ENCODE measurements around the gene KRT83.
"Not testable (repeated sequence)": the region's sequence is repeated elsewhere in the genome, so short reads cannot be mapped to it uniquely, and the experiment has no call there.

KRT83 gene

GRCh38 chr12:52347016-52347415 is 25.8 kb upstream of the KRT83 start:
- Histone ChIP-seq H3K4me3 (replicated peaks; ENCODE audit: insufficient read depth, low read length) (no peak overlapping the region), H3K27ac (replicated peaks) (no peak overlapping the region), H3K27me3 (ENCODE audit: insufficient read depth, poor library complexity, severe bottlenecking) (no peaks in the 10 kb centered on the region)
- no peak for DNase-seq (ENCODE audit: low read depth in 1 of 2, low spot score in 1 of 2)
- TF ChIP-seq POLR2AphosphoS5 (IDR thresholded peaks at IDR 0.05; ENCODE audit: low read depth) = no peak
- no peak for TF ChIP-seq SPI1 (IDR thresholded peaks at IDR 0.05; ENCODE audit: borderline replicate concordance, low read depth)
- TF ChIP-seq CTCF (IDR thresholded peaks at IDR 0.05; ENCODE audit: insufficient read depth, low read length) = no peak
- no peak for TF ChIP-seq REST (IDR thresholded peaks at IDR 0.05; ENCODE audit: insufficient replicate concordance, low read depth)
- TF ChIP-seq GABPA (IDR thresholded peaks at IDR 0.05; ENCODE audit: low read depth) = no peak

DNA sequence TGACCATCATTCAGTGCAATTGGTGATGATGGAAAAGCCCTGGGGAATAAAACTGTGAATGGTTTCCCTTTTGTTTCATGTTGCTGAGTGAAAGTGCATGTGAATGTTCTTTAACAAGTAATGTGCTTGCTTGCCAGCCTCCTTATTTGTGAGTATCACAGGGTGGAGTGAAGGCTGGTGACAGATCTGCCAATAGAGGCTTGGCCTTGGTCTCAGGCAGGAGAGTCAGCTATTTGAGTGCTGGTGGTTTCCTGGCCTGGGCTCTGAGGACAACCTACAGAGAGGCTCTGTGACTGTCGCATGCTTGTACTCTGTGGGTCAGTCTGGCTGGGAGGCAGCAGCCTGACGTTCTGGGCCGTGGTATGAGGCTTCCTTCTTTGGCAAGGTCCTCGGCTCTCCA is 25.4 kb upstream of the KRT83 start:
- DNase-seq (ENCODE audit: low read depth in 1 of 2, low spot score in 1 of 2) = no peak
- Histone ChIP-seq H3K27me3 (ENCODE audit: insufficient read depth, poor library complexity, severe bottlenecking) (no peaks in the 10 kb centered on the region), H3K4me3 (replicated peaks; ENCODE audit: insufficient read depth, low read length) (no peak overlapping the region), H3K27ac (replicated peaks) (no peak overlapping the region)
- no peak for TF ChIP-seq REST (IDR thresholded peaks at IDR 0.05; ENCODE audit: insufficient replicate concordance, low read depth)
- no peak for TF ChIP-seq GABPA (IDR thresholded peaks at IDR 0.05; ENCODE audit: low read depth)
- no peak for TF ChIP-seq SPI1 (IDR thresholded peaks at IDR 0.05; ENCODE audit: borderline replicate concordance, low read depth)
- no peak for TF ChIP-seq POLR2AphosphoS5 (IDR thresholded peaks at IDR 0.05; ENCODE audit: low read depth)
- no peak for TF ChIP-seq CTCF (IDR thresholded peaks at IDR 0.05; ENCODE audit: insufficient read depth, low read length)

DNA sequence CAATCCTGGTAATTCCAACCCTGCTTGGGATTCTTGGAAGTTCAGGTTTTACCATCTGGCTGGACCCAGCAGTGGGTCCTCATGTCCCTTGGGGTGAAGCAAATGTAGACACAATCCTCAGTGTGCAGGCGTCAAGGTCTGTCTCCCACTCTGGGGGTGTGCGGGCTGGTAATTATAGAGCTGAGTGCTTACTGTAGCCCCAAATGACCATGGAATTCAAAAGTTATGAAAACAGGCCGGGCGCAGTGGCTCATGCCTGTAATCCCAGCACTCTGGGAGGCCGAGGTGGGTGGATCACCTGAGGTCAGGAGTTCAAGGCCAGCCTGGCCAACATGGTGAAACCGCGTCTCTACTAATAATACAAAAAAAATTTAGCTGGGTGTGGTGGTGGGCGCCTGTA is 23.8 kb upstream of the KRT83 start:
- H3K4me3 ChIP-seq (replicated peaks; ENCODE audit: insufficient read depth, low read length); DNase-seq (ENCODE audit: low read depth in 1 of 2, low spot score in 1 of 2); H3K27ac ChIP-seq (replicated peaks): not testable (repeated sequence)

DNA sequence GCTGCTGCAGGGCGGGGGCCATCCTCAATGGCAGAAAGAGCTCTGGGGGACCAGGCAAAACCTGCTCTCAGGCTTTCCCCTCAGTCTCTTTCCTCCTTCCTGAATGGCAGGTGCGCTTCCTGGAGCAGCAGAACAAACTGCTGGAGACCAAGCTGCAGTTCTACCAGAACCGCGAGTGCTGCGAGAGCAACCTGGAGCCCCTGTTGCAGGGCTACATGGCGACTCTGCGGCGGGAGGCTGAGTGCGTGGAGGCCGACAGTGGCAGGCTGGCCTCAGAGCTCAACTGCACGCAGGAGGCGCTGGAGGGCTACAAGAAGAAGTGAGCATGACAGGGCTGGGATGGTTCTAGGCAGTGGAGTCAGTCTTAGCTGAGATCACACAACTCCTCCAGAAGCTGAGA is 22.9 kb upstream of the KRT83 start:
- no peaks in the 10 kb centered on the region for H3K27me3 ChIP-seq (ENCODE audit: insufficient read depth, poor library complexity, severe bottlenecking)
- no peak for TF ChIP-seq POLR2AphosphoS5 (IDR thresholded peaks at IDR 0.05; ENCODE audit: low read depth)
- TF ChIP-seq REST (IDR thresholded peaks at IDR 0.05; ENCODE audit: insufficient replicate concordance, low read depth) = no peak
- TF ChIP-seq GABPA (IDR thresholded peaks at IDR 0.05; ENCODE audit: low read depth) = no peak
- no peak for TF ChIP-seq CTCF (IDR thresholded peaks at IDR 0.05; ENCODE audit: insufficient read depth, low read length)
- no peak for TF ChIP-seq SPI1 (IDR thresholded peaks at IDR 0.05; ENCODE audit: borderline replicate concordance, low read depth)
- H3K4me3 ChIP-seq (replicated peaks; ENCODE audit: insufficient read depth, low read length) = no peak overlapping the region
- no peak for DNase-seq (ENCODE audit: low read depth in 1 of 2, low spot score in 1 of 2)
- no peak overlapping the region for H3K27ac ChIP-seq (replicated peaks)

More for the DNA sequence above, 23.8 kb upstream of the KRT83 start:
- not testable (repeated sequence) for H3K27me3 ChIP-seq (ENCODE audit: insufficient read depth, poor library complexity, severe bottlenecking)
